ENCODE results near the gene MED8. TPM values are rescaled to one million over a fixed set of nuclear protein-coding genes. Genes with fewer than 3 reads are reported as not detected.

The MED8 gene
- total RNA-seq, 4 donors from 2014 or later, result 38.5 to 52.2 (median 45.2) TPM

- TF ChIP-seq, protein P1, sequence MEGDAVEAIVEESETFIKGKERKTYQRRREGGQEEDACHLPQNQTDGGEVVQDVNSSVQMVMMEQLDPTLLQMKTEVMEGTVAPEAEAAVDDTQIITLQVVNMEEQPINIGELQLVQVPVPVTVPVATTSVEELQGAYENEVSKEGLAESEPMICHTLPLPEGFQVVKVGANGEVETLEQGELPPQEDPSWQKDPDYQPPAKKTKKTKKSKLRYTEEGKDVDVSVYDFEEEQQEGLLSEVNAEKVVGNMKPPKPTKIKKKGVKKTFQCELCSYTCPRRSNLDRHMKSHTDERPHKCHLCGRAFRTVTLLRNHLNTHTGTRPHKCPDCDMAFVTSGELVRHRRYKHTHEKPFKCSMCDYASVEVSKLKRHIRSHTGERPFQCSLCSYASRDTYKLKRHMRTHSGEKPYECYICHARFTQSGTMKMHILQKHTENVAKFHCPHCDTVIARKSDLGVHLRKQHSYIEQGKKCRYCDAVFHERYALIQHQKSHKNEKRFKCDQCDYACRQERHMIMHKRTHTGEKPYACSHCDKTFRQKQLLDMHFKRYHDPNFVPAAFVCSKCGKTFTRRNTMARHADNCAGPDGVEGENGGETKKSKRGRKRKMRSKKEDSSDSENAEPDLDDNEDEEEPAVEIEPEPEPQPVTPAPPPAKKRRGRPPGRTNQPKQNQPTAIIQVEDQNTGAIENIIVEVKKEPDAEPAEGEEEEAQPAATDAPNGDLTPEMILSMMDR (IDR thresholded peaks at IDR 0.05; ENCODE audit: low read depth), result no peak
Measured at GRCh38 chr1:43388613-43389012, 987 bp downstream of the MED8 start.

GRCh38 chr1:43387976-43388599, 1.5 kb downstream of the MED8 start:
- TF ChIP-seq, protein P1 (IDR thresholded peaks at IDR 0.05; ENCODE audit: low read depth), result no peak

DNA sequence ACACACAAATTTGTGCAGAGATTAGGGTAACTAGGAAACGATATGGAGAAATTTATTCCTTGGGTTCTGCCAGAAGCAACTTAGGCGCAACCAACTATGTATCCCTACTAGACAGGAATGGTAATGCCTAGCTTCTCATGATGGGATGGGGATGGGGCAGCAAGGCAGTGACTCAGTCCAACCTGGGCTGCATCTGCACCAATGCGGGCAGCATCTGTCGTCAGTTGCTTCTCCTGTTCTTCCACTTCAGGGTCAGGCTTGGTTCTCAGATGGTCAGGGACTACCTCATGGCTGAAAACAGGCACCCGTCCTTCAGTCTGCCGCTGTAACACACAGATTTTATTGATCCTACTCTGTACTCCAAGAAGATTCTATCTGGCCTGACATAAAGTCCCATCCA, 2.9 kb downstream of the MED8 start:
- TF ChIP-seq, protein P1 (IDR thresholded peaks at IDR 0.05; ENCODE audit: low read depth), result no peak

DNA sequence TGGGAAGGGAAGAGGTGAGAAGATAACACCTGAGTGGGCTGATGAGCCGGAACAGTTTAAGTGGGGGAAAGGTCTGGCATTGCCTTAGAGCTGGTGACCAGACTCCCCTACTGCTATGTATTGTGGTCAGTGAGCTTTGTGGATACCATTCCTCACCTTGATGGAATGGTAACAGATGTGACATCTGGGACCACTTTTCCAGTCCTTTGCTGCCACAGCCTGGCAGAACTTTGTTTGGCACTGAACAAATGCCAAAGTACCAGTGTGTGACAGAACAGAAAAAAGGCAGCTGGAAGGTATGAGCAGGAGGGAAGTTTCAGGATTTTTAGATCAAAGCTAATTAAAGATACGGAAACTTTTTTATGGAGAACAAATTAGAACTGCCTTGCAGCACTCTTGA, 6.2 kb downstream of the MED8 start:
- TF ChIP-seq, protein P1 (IDR thresholded peaks at IDR 0.05; ENCODE audit: low read depth), result no peak

DNA sequence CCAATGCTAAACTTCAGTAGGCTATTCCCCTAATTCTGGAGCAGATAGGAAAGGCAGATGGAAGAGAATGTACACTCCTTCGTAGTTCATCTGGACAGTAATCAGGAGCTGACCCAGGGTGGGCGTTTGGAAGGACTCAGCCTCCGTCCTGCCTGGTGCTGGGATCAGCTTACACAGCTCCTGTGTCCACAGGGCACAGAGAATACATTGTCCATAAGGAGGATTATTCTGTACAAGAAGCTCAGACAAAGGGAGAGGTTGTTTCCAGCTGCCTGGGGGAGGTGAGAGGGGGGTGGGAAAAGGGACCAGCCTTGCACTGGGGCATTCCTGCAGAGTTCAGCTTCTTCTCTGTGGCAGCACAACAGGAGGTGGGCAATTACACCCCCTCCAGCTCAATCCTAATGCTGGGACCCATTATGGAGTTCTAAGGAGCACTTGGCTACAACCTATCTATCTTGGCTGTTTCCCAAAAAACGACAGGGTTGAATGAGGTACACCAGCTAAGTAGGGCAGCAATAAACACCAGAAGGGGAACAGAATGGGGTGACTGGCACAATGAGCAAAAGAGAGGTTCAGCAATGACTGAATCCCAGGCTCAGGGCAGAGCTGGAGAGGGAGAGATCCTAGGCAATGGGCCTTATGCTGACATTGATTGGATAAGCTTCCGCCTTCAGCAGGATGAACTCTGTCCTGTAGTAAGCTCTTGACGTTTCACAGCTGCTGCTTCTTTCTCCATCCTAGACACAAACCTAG, 7.4 kb downstream of the MED8 start:
- TF ChIP-seq, protein P1 (IDR thresholded peaks at IDR 0.05; ENCODE audit: low read depth), result no peak

DNA sequence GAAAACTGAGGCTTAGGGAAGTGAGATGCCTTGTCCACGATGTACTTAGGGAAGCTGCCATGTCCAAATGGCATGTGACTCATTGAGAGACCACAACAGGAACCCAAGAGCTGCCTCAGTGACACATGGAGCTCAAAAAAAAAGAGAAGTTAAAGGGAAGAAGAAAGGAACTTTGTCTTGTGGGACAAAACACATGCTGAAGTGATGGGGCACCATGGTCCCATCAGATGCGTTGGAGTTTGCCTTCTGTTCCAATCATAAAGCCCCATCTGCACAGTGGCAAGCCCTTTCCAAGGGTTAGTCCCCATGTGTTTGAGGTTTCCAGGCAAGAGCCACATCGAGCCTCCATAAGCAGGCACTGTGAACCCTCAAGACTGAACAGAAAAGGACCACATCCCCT, 8.0 kb downstream of the MED8 start:
- TF ChIP-seq, protein P1 (IDR thresholded peaks at IDR 0.05; ENCODE audit: low read depth), result no peak

GRCh38 chr1:43379476-43379875, 10.1 kb downstream of the MED8 start:
- TF ChIP-seq, protein P1 (IDR thresholded peaks at IDR 0.05; ENCODE audit: low read depth), result no peak

Measured in subcutaneous adipose tissue (tissue), 4 donors.